B cell (primary cell): ENCODE results near the gene AARS2.

Experiments used
- CTCF ChIP-seq: fragments of 200-600 bp; IDR thresholded peaks from one replicate; pipeline ENCODE4 v1.8.0; 2022; ENCODE audit warnings: antibody characterized with exemption, mild to moderate bottlenecking
- EZH2 ChIP-seq: IDR thresholded peaks from 2 replicates; pipeline ENCODE4 v1.6.1; 2012; ENCODE audit warnings: borderline replicate concordance, low read depth, mild to moderate bottlenecking, moderate library complexity, low read length; ENCODE audit not compliant: insufficient read depth, poor library complexity, severe bottlenecking

GRCh38 chr6:44284121-44284520 is 29.0 kb downstream of the AARS2 start:
- no peak for TF ChIP-seq CTCF
- no peak for TF ChIP-seq EZH2
